Naive B cell (primary cell): Measurements from ENCODE around the gene HMCES. TPM values are rescaled to one million over a fixed set of nuclear protein-coding genes. Genes with fewer than 3 reads are reported as not detected.

Source experiments
- ATAC-seq, 2 donors: fragments of 150-1000 bp; cut with Tn5 transposase; 2 replicates each; pipeline ENCODE4 v1.10.0; 2021; ENCODE audit warnings: low read depth in 2 of 2, mild to moderate bottlenecking in 2 of 2, moderate library complexity in 2 of 2
- DNase-seq: peaks from one replicate; pipeline ENCODE4 v3.0.0; 2022
- H3K27ac Mint-ChIP-seq, 6 donors: one replicate each; pipeline ENCODE4 v1.8.0; 2020 to 2022; ENCODE audit warnings: mild to moderate bottlenecking in 6 of 6, mixed read lengths in 6 of 6, moderate library complexity in 5 of 6, inconsistent platforms in 2 of 6
- H3K27me3 Mint-ChIP-seq, 3 donors: one replicate each; pipeline ENCODE4 v1.8.0; 2021 to 2022; ENCODE audit warnings: mixed read lengths in 3 of 3, mild to moderate bottlenecking in 1 of 3
- H3K36me3 Mint-ChIP-seq, 2 donors: one replicate each; pipeline ENCODE4 v1.8.0; 2020 to 2022; ENCODE audit warnings: mixed read lengths in 2 of 2, inconsistent platforms in 1 of 2, mild to moderate bottlenecking in 1 of 2
- H3K4me1 Mint-ChIP-seq, 3 donors: one replicate each; pipeline ENCODE4 v1.8.0; 2020 to 2022; ENCODE audit warnings: mixed read lengths in 3 of 3, inconsistent platforms in 1 of 3, mild to moderate bottlenecking in 1 of 3, moderate library complexity in 1 of 3
- H3K4me3 Mint-ChIP-seq, 8 donors: one replicate each; pipeline ENCODE4 v1.8.0; 2020 to 2022; ENCODE audit warnings: mild to moderate bottlenecking in 8 of 8, mixed read lengths in 8 of 8, moderate library complexity in 8 of 8, inconsistent platforms in 2 of 8
- H3K9me3 Mint-ChIP-seq, 7 donors: one replicate each; pipeline ENCODE4 v1.8.0; 2020 to 2022; ENCODE audit warnings: mixed read lengths in 7 of 7, mild to moderate bottlenecking in 5 of 7, inconsistent platforms in 2 of 7, moderate library complexity in 1 of 7
- polyA plus RNA-seq, 6 donors: library from polyadenylated mRNA; unstranded; fragments of 300-500 nt; fragmentation: Illumina TruSeq; gene quantifications; one replicate each; pipeline ENCODE4 v1.2.3, GENCODE V29; 2021; ENCODE audit warnings: low read depth in 6 of 6

Gene HMCES, protein sequence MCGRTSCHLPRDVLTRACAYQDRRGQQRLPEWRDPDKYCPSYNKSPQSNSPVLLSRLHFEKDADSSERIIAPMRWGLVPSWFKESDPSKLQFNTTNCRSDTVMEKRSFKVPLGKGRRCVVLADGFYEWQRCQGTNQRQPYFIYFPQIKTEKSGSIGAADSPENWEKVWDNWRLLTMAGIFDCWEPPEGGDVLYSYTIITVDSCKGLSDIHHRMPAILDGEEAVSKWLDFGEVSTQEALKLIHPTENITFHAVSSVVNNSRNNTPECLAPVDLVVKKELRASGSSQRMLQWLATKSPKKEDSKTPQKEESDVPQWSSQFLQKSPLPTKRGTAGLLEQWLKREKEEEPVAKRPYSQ
- 100 to 1,000 TPM; 128 to 265 (median 146) TPM for polyA plus RNA-seq

DNA sequence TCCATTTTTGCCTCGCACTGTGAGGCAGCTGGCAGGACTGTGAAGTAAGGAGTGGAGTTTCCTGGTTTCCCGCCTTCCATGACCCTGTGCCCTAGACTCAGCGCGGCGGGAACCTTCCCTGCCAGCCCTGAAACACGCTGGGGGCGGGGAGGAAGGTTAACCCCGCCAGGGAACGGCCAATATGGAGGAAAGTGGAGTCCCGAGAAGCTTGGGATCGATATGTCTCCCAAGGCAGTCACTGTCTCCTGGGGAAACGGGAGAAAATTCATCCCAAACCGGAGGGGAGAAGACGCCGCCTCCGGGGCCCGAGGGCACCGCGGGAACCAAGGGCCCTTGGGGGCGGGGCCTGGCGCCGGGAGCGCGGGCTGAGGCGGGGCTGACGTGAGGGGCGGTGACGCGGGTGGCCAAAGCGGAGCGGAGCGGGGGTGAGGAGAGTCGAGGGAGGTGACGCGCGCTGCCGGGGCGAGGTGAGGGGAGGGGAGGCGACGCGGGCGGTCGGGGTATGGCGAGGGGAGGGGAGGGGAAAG lies at the start of gene HMCES:
Gene HMCES (plus strand): TSS at position 432 of the 527 bp plus-strand sequence. CDS start 863 bp downstream, outside the sequence.
- ATAC-seq (peak; percentile 67 to 73), DNase-seq (peak; percentile 95)
- H3K4me3 Mint-ChIP-seq = peak within 1 kb of the TSS; percentile 90 to 98 (median 97)
- H3K36me3 Mint-ChIP-seq = peaks cover 15 to 24% of the 10 kb centered on the region in 2 donors
- peak within 1 kb of the TSS; percentile 96 to 99 (median 98) for H3K27ac Mint-ChIP-seq
- H3K4me1 Mint-ChIP-seq = peaks cover 67 to 87% (median 85%) of the 10 kb centered on the region in 3 donors
- H3K9me3 Mint-ChIP-seq = no peaks in the 10 kb centered on the region
- no peaks in the 10 kb centered on the region for H3K27me3 Mint-ChIP-seq

DNA sequence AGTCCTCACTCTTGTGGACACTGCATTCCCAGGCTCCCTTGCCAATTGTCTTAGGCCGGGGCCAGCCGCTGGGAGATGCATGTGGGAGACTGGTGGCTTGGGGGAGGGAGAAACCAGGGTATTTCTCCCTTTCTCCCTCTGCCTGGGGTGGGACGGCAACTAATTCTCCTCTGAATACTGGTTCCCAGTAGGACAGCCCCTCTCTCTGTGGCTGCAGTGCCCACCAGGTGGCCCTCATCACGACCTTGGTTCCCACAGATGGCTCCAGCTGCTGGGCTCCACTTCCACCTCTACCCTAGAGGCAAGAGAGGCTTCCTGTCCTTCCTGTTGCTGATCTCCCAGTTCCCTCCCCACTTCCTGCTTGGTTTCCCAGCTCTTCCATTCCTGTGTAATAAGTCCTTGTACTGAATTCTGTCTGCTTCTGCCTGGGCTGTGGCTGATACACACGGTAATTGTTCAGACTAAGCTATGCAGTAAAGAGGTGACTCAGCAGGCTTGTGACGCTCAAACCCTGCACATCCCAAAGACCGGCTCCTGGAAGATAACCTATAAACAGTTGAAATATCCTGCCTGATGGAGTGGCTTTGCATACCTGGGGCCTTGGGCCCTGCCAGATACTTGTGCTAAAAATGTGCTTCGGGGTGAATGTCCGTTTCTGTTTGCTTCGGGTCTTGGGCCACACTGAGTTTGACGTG lies 49.6 kb upstream of the HMCES start:
- Mint-ChIP-seq H3K4me3 (no peak overlapping the region), H3K36me3 (no peaks in the 10 kb centered on the region), H3K4me1 (peaks cover 33 to 57% (median 47%) of the 10 kb centered on the region in 3 donors), H3K27me3 (no peaks in the 10 kb centered on the region), H3K9me3 (peaks cover 0 to 2% (median 0%) of the 10 kb centered on the region in 7 donors), H3K27ac (peak overlapping the region in 4 of 6 donors; percentile 52 to 85 (median 75))
- no peak for ATAC-seq
- no peak for DNase-seq

DNA sequence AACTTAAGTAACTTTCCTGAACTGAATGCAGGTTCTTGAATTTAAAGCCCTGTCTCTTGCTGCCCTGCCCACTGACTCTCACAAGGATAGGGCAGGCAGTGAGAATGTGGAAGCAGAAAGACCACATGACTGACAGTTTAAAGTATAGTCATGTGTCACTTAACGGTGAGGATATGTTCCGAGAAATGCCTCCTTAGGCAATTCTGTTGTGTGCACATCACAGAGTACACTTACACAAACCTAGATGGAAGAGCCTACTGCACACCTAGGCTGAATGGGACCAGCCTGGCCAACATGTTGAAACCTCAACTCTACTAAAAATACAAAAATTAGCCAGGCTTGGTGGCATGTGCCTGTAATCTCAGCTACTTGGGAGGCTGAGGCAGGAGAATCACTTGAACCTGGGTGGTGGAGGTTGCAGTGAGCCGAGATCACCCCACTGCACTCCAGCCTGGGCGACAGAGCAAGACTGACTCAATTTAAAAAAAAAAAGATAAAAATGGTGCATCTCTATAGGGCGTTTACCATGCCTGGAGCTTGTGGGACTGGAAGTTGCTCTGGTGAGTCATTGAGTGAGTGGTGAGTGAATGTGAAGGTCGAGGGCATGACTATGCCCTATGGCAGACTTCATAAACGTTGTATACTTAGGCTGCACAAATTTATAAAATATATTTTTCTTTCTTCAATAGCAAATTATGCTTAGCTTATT lies 48.2 kb upstream of the HMCES start:
- DNase-seq (no peak), ATAC-seq (no peak)
- no peaks in the 10 kb centered on the region for H3K27me3 Mint-ChIP-seq
- H3K9me3 Mint-ChIP-seq = peaks cover 0 to 2% (median 0%) of the 10 kb centered on the region in 7 donors
- H3K36me3 Mint-ChIP-seq = no peaks in the 10 kb centered on the region
- H3K27ac Mint-ChIP-seq = peak overlapping the region in 5 of 6 donors; percentile 38 to 88 (median 72)
- no peak overlapping the region for H3K4me3 Mint-ChIP-seq
- H3K4me1 Mint-ChIP-seq = peaks cover 36 to 63% (median 57%) of the 10 kb centered on the region in 3 donors

DNA sequence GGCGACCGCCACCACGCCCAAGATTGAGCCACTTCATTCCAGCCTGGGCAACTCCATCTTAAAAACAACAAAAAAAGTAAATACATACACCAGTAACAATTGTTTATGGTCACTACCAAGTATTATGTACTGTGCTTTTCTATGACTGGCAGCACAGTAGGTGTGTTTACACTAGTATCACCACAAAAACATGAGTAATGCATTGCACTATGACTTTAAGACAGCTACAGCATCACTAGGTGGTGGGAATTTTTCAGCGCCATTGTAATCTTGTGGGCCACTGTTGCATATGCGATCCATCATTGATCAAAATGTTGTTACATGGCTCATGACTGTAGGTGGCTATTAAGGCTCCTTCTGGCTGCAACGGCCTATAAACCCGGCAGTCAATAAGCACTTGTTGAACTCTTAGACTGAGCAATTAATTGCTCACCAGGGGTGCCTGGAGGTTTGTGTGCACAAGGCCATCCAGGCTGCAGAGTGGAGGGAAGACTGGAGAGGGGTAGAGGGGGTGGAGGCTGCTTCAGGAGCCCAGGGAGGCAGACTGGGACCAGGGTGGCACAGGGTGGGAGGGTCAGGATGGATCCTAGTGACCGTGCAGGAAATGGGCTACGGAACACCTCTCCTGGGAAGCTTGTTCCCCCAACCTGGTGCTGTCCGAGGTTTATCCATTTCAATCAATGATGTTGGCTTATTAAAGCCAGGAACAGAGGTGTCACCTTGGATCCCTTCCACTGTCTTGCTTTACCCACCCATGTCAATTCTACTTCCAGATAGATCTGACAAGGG lies 47.1 kb upstream of the HMCES start:
- Mint-ChIP-seq H3K4me3 (no peak overlapping the region), H3K27me3 (no peaks in the 10 kb centered on the region), H3K36me3 (no peaks in the 10 kb centered on the region), H3K9me3 (peaks cover 0 to 2% (median 0%) of the 10 kb centered on the region in 7 donors), H3K27ac (peak overlapping the region; percentile 71 to 98 (median 86)), H3K4me1 (peaks cover 36 to 66% (median 60%) of the 10 kb centered on the region in 3 donors)
- ATAC-seq = no peak
- DNase-seq = no peak

DNA sequence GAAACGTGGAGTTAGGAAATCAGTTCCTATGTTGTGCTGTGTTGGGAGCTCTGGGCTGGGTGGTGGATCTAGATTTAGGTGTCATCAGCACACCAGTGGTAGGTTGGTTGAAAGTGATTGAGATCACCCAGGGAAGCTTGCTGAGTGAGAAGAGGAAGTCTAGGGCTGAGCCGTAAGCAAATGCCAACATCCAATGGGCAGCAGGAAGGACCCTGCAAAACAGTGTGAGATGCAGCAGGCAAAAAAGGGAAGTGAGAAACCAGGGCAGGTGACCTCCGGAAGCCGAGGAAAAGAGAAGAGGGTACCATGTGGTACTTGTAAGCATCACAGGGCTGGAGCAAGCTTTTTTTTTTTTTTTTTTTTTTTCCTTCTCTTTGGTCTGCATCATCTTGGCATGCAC lies 45.1 kb upstream of the HMCES start:
- peak overlapping the region; percentile 94 to 99 (median 96) for H3K27ac Mint-ChIP-seq
- no peaks in the 10 kb centered on the region for H3K27me3 Mint-ChIP-seq
- H3K4me3 Mint-ChIP-seq = peak overlapping the region; percentile 16 to 86 (median 61)
- DNase-seq (peak; percentile 93), ATAC-seq (peak; percentile 95)
- H3K9me3 Mint-ChIP-seq = peaks cover 0 to 2% (median 0%) of the 10 kb centered on the region in 7 donors
- H3K4me1 Mint-ChIP-seq = peaks cover 26 to 52% (median 48%) of the 10 kb centered on the region in 3 donors
- no peaks in the 10 kb centered on the region for H3K36me3 Mint-ChIP-seq

DNA sequence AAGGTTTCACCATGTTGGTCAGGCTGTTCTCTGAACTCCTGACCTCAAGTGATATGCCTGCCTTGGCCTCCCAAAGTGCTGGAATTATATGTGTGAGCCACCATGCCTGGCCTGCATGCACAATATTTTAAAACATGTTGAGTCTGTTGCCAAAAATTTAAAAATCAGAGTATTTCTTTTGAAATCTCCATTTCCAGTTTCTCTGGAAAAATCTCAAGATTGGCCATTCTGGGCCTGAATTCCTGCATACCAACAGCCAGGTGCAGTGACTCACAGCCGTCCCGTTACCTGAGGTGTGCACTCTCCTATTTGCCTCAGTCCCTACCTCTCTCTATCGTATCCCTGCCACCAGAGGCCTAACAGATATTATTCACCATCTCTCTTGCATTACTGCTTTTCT lies 44.2 kb upstream of the HMCES start:
- no peaks in the 10 kb centered on the region for H3K36me3 Mint-ChIP-seq
- H3K4me1 Mint-ChIP-seq = peaks cover 25 to 51% (median 46%) of the 10 kb centered on the region in 3 donors
- no peaks in the 10 kb centered on the region for H3K27me3 Mint-ChIP-seq
- H3K9me3 Mint-ChIP-seq = peaks cover 0 to 2% (median 0%) of the 10 kb centered on the region in 7 donors
- peak overlapping the region in 5 of 6 donors; percentile 53 to 98 (median 94) for H3K27ac Mint-ChIP-seq
- ATAC-seq = no peak
- DNase-seq = no peak
- H3K4me3 Mint-ChIP-seq = peak overlapping the region in 5 of 8 donors; percentile 15 to 53 (median 36)

DNA sequence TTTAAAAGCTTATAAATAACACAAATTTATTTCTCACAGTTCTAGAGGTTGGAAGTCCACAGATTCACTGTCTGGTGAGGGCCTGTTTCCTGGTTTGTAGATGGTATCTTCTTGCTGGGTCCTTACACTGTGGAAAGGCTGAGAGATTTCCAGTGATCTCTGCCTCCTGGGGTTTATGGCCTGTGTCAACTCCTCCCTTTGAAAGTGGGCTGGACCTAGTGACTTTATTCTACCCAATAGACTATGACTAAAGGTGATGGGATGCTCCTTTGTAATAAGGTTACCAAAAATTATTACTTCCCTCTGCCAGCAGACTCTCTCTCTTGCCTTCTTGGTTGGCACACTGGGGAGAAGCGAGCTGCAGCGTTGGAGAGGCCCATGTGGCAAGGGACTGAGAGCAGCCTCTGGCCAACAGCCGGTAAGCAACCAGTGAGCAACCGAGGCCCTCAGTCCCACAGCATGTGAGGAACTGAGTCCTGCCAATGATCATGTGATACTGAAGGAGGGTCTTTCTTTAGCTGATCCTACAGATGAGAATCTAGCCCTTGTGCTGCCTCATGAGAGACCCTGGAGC lies 43.2 kb upstream of the HMCES start:
- Mint-ChIP-seq H3K36me3 (no peaks in the 10 kb centered on the region), H3K4me3 (no peak overlapping the region), H3K9me3 (peaks cover 0 to 2% (median 0%) of the 10 kb centered on the region in 7 donors), H3K27me3 (no peaks in the 10 kb centered on the region), H3K4me1 (peaks cover 29 to 51% (median 42%) of the 10 kb centered on the region in 3 donors), H3K27ac (peak overlapping the region in 5 of 6 donors; percentile 53 to 98 (median 91))
- no peak for ATAC-seq
- no peak for DNase-seq

DNA sequence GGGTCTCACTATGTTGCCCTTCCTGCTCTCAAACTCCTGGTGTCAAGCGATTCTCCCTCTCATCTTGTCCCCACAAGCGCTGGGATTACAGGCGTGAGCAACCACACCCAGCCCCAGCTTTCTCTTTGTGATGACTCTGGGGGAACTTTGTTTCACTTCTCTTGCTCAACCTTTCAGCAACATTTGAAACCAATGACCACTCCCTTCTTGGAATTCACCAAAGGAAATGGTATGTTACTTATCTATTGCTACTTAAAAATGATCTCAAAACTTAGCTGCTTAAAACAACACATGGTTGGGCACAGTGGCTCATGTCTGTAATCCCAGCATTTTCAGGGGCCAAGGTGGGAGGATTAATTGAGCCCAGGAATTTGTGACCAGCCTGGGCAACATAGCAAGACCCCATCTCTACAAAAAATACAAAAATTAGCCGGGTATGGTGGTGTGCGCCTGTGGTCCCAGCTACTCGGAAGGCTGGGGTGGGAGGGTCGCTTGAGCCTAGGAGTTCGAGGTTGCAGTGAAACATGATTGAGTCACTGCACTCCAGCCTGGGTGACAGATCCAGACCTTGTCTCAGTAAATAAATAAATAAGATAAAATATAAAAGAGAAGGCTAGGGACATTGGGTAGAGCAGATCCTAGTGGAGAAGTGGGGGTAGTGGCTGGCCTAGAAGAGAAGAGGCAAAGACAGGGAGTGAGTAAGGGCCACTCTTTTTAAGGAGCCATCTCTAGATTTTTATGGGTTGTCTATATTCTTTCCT lies 39.5 kb upstream of the HMCES start:
- peaks cover 17 to 25% (median 25%) of the 10 kb centered on the region in 3 donors for H3K4me1 Mint-ChIP-seq
- no peaks in the 10 kb centered on the region for H3K9me3 Mint-ChIP-seq
- DNase-seq (peak; percentile 21), ATAC-seq (peak; percentile 66 to 70)
- peak overlapping the region in 2 of 6 donors; percentile 60 to 69 for H3K27ac Mint-ChIP-seq
- H3K4me3 Mint-ChIP-seq = peak overlapping the region in 2 of 8 donors; percentile 49 to 60
- H3K36me3 Mint-ChIP-seq = no peaks in the 10 kb centered on the region
- no peaks in the 10 kb centered on the region for H3K27me3 Mint-ChIP-seq

DNA sequence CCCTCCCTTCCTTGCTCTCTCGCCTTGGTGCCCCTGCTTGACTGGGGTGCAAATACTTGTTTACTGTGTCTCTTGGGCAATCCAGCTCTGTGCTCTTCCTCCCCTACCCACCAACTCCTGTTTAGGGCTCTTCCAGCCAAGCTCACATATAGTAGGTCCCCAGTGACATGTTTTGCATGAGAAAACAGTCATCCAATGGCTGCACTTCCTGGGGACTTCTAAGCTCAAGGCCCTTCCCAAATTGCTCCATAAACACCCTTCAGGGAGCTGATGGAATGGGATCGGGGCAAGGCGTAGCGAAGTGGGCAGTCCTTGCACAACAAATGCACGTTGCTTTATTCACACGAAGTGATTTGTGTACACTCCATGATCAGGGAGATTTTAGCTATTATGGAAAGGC lies 38.7 kb upstream of the HMCES start:
- H3K4me1 Mint-ChIP-seq = peaks cover 11 to 21% (median 17%) of the 10 kb centered on the region in 3 donors
- ATAC-seq (no peak), DNase-seq (no peak)
- H3K27me3 Mint-ChIP-seq = no peaks in the 10 kb centered on the region
- H3K36me3 Mint-ChIP-seq = no peaks in the 10 kb centered on the region
- peak overlapping the region in 1 of 8 donors; percentile 42 for H3K4me3 Mint-ChIP-seq
- H3K27ac Mint-ChIP-seq = no peak overlapping the region
- H3K9me3 Mint-ChIP-seq = no peaks in the 10 kb centered on the region

DNA sequence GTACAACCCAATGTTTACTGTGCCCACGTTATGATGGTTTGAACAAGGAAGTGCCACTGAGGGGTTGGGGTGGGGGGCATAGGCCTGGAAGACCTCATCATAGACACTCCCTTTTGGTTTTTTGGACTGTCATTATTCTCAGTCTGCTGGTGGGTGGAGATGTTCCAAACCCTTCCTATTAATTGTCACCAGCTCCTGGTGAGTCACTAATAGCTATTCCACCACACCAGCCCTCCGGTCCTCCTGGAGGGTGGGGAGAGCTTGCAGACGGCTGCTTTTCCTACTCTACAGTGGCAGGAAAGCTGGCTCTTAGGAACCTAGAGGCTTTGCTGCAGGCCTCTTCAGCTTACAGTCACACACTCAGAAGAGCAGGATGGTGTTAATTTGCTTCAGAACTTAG lies 38.2 kb upstream of the HMCES start:
- Mint-ChIP-seq H3K9me3 (no peaks in the 10 kb centered on the region), H3K27ac (no peak overlapping the region), H3K36me3 (no peaks in the 10 kb centered on the region), H3K4me3 (peak overlapping the region in 1 of 8 donors; percentile 20), H3K4me1 (peaks cover 10 to 18% (median 14%) of the 10 kb centered on the region in 3 donors), H3K27me3 (no peaks in the 10 kb centered on the region)
- no peak for DNase-seq
- ATAC-seq = no peak

DNA sequence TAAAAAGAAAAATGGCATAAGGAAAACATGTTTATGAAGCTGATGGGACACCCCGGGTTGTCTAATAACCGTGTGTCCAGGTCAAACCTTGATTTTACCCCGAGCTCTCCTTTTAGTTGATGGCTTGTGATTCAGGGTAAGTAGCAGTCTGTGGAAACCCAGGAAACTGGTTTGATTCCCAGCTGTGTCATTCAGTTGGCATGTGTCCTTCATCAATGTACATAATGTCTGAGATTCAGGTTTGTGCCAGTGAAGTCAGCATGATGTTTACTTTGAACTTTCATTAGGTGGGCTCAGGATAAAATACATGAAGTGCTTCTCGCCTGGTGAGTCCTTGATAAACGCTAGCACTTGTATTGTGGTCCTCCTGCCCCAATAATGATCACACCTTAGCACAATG lies 33.5 kb upstream of the HMCES start:
- DNase-seq (no peak), ATAC-seq (no peak)
- Mint-ChIP-seq H3K27ac (peak overlapping the region in 1 of 6 donors; percentile 5), H3K9me3 (no peaks in the 10 kb centered on the region), H3K4me3 (no peak overlapping the region), H3K27me3 (no peaks in the 10 kb centered on the region), H3K36me3 (no peaks in the 10 kb centered on the region), H3K4me1 (peaks cover 14 to 29% (median 29%) of the 10 kb centered on the region in 3 donors)
